Gastroesophageal sphincter (tissue), 4 donors: ENCODE results near the gene SBNO1. TPM values are rescaled to one million over a fixed set of nuclear protein-coding genes. Genes with fewer than 3 reads are reported as not detected.

Experiments
- ATAC-seq: fragments of 150-250 bp; one replicate; pipeline ENCODE4 v1.9.1; 2016; ENCODE audit warnings: mild to moderate bottlenecking, moderate library complexity
- H3K27ac ChIP-seq, 4 donors: fragments of 200-600 bp; sonication (generic) in 3 of 4; 1 replicate in 3 of 4; 2 replicates in 1 of 4; pipeline ENCODE4 v1.5.1; 2016 to 2019
- H3K27me3 ChIP-seq: fragments of 200-600 bp; sonication (generic); one replicate; pipeline ENCODE4 v1.5.1; 2019
- H3K36me3 ChIP-seq, 2 donors: fragments of 200-600 bp; sonication (generic); one replicate each; pipeline ENCODE4 v1.5.1; 2019; ENCODE audit warnings: control low read depth in 1 of 2
- H3K4me1 ChIP-seq, 3 donors: fragments of 200-600 bp; sonication (generic); 1 replicate in 2 of 3; 2 replicates in 1 of 3; pipeline ENCODE4 v1.5.1; 2016 to 2019; ENCODE audit warnings: control low read depth in 2 of 3
- H3K4me3 ChIP-seq, 2 donors: fragments of 200-600 bp; sonication (generic); one replicate each; pipeline ENCODE4 v1.5.1; 2019; ENCODE audit warnings: mild to moderate bottlenecking in 1 of 2, moderate library complexity in 1 of 2
- H3K9me3 ChIP-seq, 3 donors: fragments of 200-600 bp; sonication (generic); one replicate each; pipeline ENCODE4 v1.5.1; 2017 to 2019; ENCODE audit warnings: control low read depth in 2 of 3
- CTCF ChIP-seq, 4 experiments: fragments of 200-600 bp in 2 of 4; fragments of 450-650 bp in 2 of 4; sonication (generic) in 1 of 4; IDR thresholded peaks; one replicate each; pipeline ENCODE4 v1.5.1; 2017 to 2019; ENCODE audit warnings: antibody characterized with exemption in 4 of 4, mild to moderate bottlenecking in 2 of 4, moderate library complexity in 2 of 4
- EP300 ChIP-seq: sonication (generic); formaldehyde crosslinking; IDR thresholded peaks from one replicate; pipeline ENCODE4 v1.6.1; 2017; ENCODE audit warnings: antibody characterized with exemption, mild to moderate bottlenecking
- POLR2A ChIP-seq, 2 donors: fragments of 450-650 bp; IDR thresholded peaks; one replicate each; pipeline ENCODE4 v1.6.1; 2017; ENCODE audit warnings: antibody characterized with exemption in 2 of 2, mild to moderate bottlenecking in 2 of 2, moderate library complexity in 1 of 2
- POLR2AphosphoS5 ChIP-seq: sonication (generic); formaldehyde crosslinking; IDR thresholded peaks from one replicate; pipeline ENCODE4 v1.6.1; 2017; ENCODE audit warnings: antibody characterized with exemption
- WGBS, 2 donors: methylation state at CpG; one replicate each; pipeline ENCODE4 v1.1.5; 2018; ENCODE audit warnings: low coverage in 1 of 2; 5-methylcytosine and 5-hydroxymethylcytosine counted together
- total RNA-seq, 4 donors: library from RNA; depleted of rRNA; stranded (reverse); fragments of >200 nt; gene quantifications; one replicate each; pipeline ENCODE4 v1.1.0, GENCODE V29; 2016

SBNO1 gene
- total RNA-seq, 4 donors from 2014 or later = 25.3 to 35.7 (median 33.2) TPM

GRCh38 chr12:123396954-123397353 lies 32.3 kb upstream of the SBNO1 start:
- no peak for ATAC-seq
- H3K9me3 ChIP-seq = no peaks in the 10 kb centered on the region
- peaks cover 0 to 80% (median 32%) of the 10 kb centered on the region in 3 donors for H3K4me1 ChIP-seq
- TF ChIP-seq POLR2A (IDR thresholded peaks at IDR 0.05) = no peak
- TF ChIP-seq EP300 = no peak
- TF ChIP-seq CTCF (IDR thresholded peaks at IDR 0.05) = no peak
- no peak for TF ChIP-seq POLR2AphosphoS5
- no peaks in the 10 kb centered on the region for H3K27me3 ChIP-seq
- peak overlapping the region; percentile 55 to 84 (median 78) for H3K27ac ChIP-seq
- H3K36me3 ChIP-seq = peaks cover 0 to 72% of the 10 kb centered on the region in 2 donors
- WGBS, 2 donors = 63 to 75% methylated on average over 1 to 8 of the region's 9 CpGs
- peak overlapping the region in 1 of 2 donors; percentile 7 for H3K4me3 ChIP-seq

- Histone ChIP-seq H3K27ac (peak overlapping the region; percentile 55 to 84 (median 78)), H3K4me1 (peaks cover 0 to 82% (median 36%) of the 10 kb centered on the region in 3 donors), H3K4me3 (no peak overlapping the region), H3K27me3 (no peaks in the 10 kb centered on the region), H3K9me3 (no peaks in the 10 kb centered on the region), H3K36me3 (peaks cover 0 to 72% of the 10 kb centered on the region in 2 donors)
- no peak for TF ChIP-seq POLR2A (IDR thresholded peaks at IDR 0.05)
- no peak for TF ChIP-seq CTCF (IDR thresholded peaks at IDR 0.05)
- ATAC-seq = no peak
- no CpG with 5 or more reads among the region's 2 CpGs for WGBS, 2 donors
Observed at GRCh38 chr12:123396543-123396942, 31.9 kb upstream of the SBNO1 start.

GRCh38 chr12:123395236-123395635 lies 30.6 kb upstream of the SBNO1 start:
- TF ChIP-seq EP300 (no peak), CTCF (IDR thresholded peaks at IDR 0.05) (no peak), POLR2AphosphoS5 (no peak), POLR2A (IDR thresholded peaks at IDR 0.05) (no peak)
- Histone ChIP-seq H3K9me3 (no peaks in the 10 kb centered on the region), H3K27me3 (no peaks in the 10 kb centered on the region), H3K27ac (peak overlapping the region in 2 of 4 donors; percentile 83 to 84), H3K4me1 (peaks cover 0 to 95% (median 47%) of the 10 kb centered on the region in 3 donors), H3K4me3 (no peak overlapping the region), H3K36me3 (peaks cover 0 to 80% of the 10 kb centered on the region in 2 donors)
- ATAC-seq = no peak
- 60 to 67% methylated on average over 2 to 3 of the region's 5 CpGs for WGBS, 2 donors

- peak overlapping the region in 2 of 4 donors; percentile 92 to 93 for H3K27ac ChIP-seq
- H3K36me3 ChIP-seq = peaks cover 0 to 78% of the 10 kb centered on the region in 2 donors
- peaks cover 0 to 91% (median 43%) of the 10 kb centered on the region in 3 donors for H3K4me1 ChIP-seq
- no peaks in the 10 kb centered on the region for H3K9me3 ChIP-seq
- WGBS, 2 donors = 65 to 79% methylated on average over 3 to 4 of the region's 4 CpGs
- H3K27me3 ChIP-seq = no peaks in the 10 kb centered on the region
- H3K4me3 ChIP-seq = no peak overlapping the region
- no peak for ATAC-seq
- TF ChIP-seq EP300 = no peak
Observed at GRCh38 chr12:123393747-123394146, 29.1 kb upstream of the SBNO1 start.

- H3K4me1 ChIP-seq = peaks cover 0 to 86% (median 30%) of the 10 kb centered on the region in 3 donors
- no peaks in the 10 kb centered on the region for H3K9me3 ChIP-seq
- WGBS, 2 donors = 54 to 75% methylated on average over 4 to 6 of the region's 8 CpGs
- H3K4me3 ChIP-seq = peak overlapping the region in 1 of 2 donors; percentile 71
- no peak for ATAC-seq
- no peaks in the 10 kb centered on the region for H3K27me3 ChIP-seq
- TF ChIP-seq CTCF (IDR thresholded peaks at IDR 0.05) = no peak
- no peak for TF ChIP-seq EP300
- no peak for TF ChIP-seq POLR2AphosphoS5
- peak overlapping the region; percentile 0 to 95 (median 92) for H3K27ac ChIP-seq
- peaks cover 0 to 60% of the 10 kb centered on the region in 2 donors for H3K36me3 ChIP-seq
Observed at GRCh38 chr12:123391546-123392343, 27.1 kb upstream of the SBNO1 start.
